ENCODE data around the gene EPHA6. TPM values are rescaled to one million over a fixed set of nuclear protein-coding genes. Genes with fewer than 3 reads are reported as not detected.

The EPHA6 gene
- total and polyA plus RNA-seq, 9 donors = 2.0 to 20.9 (median 9.2) TPM

GRCh38 chr3:96959901-96960641 is 145.7 kb downstream of the EPHA6 start:
- 71 to 79% (median 74%) methylated on average over 4 of the region's 4 CpGs for WGBS, 3 donors
- Histone ChIP-seq H3K36me3 (no peaks in the 10 kb centered on the region), H3K27me3 (no peaks in the 10 kb centered on the region), H3K4me1 (ENCODE audit: insufficient read depth) (no peaks in the 10 kb centered on the region), H3K27ac (no peak overlapping the region), H3K4me3 (no peak overlapping the region), H3K9me3 (no peaks in the 10 kb centered on the region)
- TF ChIP-seq CTCF (IDR thresholded peaks at IDR 0.05) (no peak), POLR2A (IDR thresholded peaks at IDR 0.05) (no peak), EP300 (IDR thresholded peaks at IDR 0.05) (no peak)
- intact Hi-C loops (cut with DNase I) = no loop called here
- no peak for DNase-seq

GRCh38 chr3:96960661-96961330 is 146.4 kb downstream of the EPHA6 start:
- Histone ChIP-seq H3K9me3 (no peaks in the 10 kb centered on the region), H3K36me3 (no peaks in the 10 kb centered on the region), H3K27ac (no peak overlapping the region), H3K4me1 (ENCODE audit: insufficient read depth) (no peaks in the 10 kb centered on the region), H3K4me3 (no peak overlapping the region), H3K27me3 (no peaks in the 10 kb centered on the region)
- intact Hi-C loops (cut with DNase I) = no loop called here
- 96 to 100% (median 97%) methylated on average over 1 of the region's 1 CpG for WGBS, 3 donors
- no peak for DNase-seq
- TF ChIP-seq POLR2A (IDR thresholded peaks at IDR 0.05) (no peak), CTCF (IDR thresholded peaks at IDR 0.05) (no peak), EP300 (IDR thresholded peaks at IDR 0.05) (no peak)

DNA sequence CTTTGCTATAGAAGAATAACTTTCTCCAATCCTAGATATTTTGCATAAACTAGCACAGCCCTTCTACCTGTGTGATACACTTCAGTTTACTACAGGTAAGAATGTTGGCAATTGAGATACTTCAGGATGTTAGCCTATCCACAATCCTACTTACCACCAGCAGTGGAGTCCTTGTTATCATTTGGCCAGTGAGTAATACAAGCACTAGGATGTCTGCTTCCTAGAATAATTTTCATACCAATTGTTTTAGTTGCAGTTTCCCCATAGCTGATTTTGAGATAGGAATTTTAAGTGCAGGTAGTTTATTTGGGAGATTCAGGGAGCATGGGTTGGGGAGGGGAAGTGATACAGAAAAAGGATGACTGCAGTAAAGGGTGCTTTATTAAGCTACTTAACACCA is 147.2 kb downstream of the EPHA6 start:
- no peaks in the 10 kb centered on the region for H3K27me3 ChIP-seq
- H3K27ac ChIP-seq = no peak overlapping the region
- intact Hi-C loops (cut with DNase I) = no loop called here
- no peaks in the 10 kb centered on the region for H3K36me3 ChIP-seq
- no peak for TF ChIP-seq CTCF (IDR thresholded peaks at IDR 0.05)
- TF ChIP-seq EP300 (IDR thresholded peaks at IDR 0.05) = no peak
- no peak for TF ChIP-seq POLR2A (IDR thresholded peaks at IDR 0.05)
- DNase-seq = no peak
- no peaks in the 10 kb centered on the region for H3K4me1 ChIP-seq (ENCODE audit: insufficient read depth)
- no peaks in the 10 kb centered on the region for H3K9me3 ChIP-seq
- H3K4me3 ChIP-seq = no peak overlapping the region

DNA sequence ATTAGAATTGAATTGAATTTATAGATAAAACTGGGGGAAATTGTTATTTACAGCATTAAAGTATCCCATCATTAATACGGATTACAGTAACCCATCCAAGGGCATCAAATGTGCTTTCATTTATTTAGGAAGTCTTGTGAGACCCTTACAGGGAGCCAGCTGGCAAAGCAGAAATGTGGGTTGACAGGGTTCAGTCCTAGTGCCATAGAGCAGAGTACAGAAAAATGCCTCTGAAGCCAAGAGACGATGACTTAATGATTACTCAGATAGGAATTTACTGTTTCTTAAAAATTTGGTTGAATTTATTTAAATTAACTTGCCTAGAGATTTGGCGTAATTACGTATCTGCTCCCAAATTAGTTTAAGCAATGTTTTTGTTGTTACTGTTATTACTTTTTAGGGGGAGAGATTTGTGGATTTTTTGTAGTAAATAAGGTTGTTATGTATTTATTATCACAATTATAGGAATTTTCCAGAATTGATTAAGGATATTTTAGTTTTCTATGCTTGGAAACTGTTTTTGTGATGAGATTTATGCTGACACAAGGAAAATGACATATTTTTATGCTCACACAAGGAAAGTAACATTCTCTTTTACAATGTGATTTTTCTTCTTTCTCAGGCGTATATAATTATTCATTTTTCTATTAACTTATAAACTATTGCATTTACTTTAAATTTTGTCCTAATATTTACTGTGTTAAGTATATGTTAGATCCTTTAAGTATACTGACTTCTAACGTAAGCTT is 152.0 kb downstream of the EPHA6 start:
- Histone ChIP-seq H3K4me1 (ENCODE audit: insufficient read depth) (no peaks in the 10 kb centered on the region), H3K27me3 (no peaks in the 10 kb centered on the region), H3K36me3 (no peaks in the 10 kb centered on the region), H3K9me3 (no peaks in the 10 kb centered on the region), H3K4me3 (no peak overlapping the region), H3K27ac (no peak overlapping the region)
- 78 to 83% (median 81%) methylated on average over 6 of the region's 6 CpGs for WGBS, 3 donors
- no peak for DNase-seq
- intact Hi-C loops (cut with DNase I) = no loop called here
- TF ChIP-seq CTCF (IDR thresholded peaks at IDR 0.05) (no peak), EP300 (IDR thresholded peaks at IDR 0.05) (no peak), POLR2A (IDR thresholded peaks at IDR 0.05) (no peak)
